HG03196 (cell line): ENCODE measurements around the gene PAFAH1B1.
"Not testable (repeated sequence)": the region's sequence is repeated elsewhere in the genome, so short reads cannot be mapped to it uniquely, and the experiment has no call there.

ENCODE experiments used
- ATAC-seq: cut with Tn5 transposase; IDR thresholded peaks from one replicate; pipeline ENCODE4 v1.9.1; 2021; ENCODE audit not compliant: unreplicated experiment

PAFAH1B1 gene

DNA sequence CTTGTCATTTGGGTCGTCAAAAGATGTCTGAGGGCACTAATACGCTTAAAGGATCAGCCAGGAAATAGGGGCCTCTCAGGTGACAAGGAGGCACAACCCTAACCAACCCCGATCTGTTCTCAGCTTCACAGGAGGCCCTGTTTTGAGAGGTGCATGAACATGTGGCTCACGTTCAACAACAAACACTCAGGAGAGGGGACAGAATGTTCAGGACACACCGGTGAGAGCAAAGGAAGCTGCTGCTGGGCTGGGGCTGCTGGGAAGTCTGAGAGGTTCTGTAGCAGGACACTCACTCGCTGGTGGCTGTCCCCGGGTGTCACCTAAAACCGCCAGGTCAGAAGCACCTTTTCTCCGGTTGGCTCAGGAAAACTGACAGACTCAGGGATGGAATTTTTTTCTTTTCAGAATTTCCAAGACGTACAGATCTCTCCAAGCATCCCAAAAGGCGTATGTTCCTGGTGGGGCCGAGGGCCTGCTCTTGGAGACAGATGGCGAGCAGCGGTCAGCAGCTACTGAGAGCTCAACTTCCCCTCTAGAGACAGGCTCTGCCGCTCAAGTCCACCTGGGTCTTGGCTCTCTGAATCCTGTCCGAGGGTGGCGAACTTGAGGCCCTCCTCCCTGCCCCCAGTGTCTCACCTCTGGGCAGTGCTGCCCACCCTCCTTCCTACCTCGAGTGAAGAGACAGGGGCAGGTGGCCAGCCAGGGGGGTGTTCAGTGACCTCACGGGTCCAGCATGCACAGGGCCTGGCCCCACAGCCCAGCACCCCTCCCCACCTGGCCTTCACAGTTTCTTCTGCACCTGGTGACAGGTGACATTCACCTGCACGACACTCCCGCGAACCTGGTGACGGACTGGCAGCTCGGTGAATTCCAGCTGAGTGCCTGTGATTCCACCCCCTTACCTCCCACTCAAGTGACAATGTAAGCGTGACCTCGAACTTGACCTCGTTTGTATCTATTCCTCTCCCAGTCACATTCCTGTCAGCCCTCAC lies 95.2 kb downstream of the PAFAH1B1 start:
- ATAC-seq = no peak

DNA sequence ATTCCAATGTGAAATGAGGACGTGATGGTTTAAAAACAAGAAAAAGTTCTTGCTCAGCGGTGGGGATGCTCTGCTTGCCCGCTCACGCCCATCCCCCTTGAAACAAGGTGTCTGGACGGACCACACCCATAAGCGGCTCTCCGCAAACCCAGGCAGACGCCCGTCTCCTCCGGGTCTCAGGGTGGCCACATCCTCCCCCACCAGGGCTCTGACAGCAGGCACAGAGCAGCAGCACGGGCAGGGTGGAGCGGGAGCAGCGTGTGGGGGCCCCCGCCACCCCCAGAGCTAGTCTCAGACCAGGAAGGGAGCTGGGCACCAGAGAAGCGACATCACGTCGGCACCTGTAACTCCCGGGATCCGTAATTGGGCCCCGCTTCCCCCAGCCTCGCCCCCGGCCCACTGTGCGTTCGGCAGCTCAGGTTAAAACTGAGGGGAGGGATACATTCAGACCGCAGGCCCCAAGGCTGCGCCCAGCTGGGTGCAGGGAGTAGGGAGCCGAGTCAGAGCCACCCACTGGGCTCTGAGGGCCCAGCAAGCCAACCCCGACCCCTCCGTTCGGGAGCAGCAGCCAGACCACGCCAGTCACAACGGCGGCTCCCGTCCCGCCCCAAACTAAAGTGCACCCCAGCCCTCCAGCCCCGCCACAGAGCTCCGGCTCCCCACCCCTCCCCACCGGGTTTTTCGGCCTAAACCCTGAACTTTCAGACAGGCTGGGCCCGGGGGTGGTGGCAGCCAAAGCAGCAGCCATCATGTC lies 96.1 kb downstream of the PAFAH1B1 start:
- ATAC-seq = no peak

DNA sequence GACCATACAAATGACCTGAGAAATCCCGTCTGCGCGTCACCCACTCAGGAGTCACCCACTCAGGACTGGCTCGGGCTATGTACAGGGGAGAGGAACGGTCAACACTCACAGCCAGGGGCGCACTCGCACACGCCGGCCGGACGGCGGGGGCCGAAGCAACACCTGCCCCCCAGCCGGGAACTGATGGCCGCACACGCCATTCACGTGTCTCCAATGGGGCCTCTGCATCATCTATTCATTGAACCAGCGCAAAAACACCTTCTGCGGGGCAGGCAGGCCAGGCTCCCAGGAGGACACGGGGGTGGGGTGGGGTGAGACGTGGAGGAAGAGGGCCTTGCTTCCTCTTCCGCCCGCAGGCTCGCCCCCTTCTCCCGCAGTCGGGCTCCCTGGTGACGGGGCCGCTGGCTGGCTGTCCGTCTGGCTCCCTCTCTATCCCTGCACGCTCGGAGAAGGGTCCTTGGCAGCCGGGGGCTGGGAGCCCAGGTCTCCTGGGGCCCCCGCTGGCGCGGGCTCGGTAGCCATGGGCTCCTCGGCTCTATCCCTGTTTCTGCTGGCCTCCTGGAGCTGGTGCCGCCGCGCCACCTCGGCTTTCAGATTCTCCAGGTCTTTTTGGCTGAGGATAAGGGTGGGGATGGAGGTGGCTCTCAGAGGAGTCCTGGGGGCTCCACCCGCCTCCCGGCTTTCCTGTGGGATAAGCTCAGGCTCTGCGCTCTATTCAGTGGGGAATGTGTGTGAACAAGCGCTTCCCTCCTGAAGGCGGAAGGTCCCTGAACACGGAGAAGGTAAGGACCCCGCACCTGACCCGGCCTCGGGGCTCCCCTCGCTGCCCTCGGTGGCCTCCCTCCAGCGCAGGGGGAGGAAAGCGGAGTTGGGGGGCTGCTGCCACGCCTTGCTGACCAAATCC lies 97.0 kb downstream of the PAFAH1B1 start:
- no peak for ATAC-seq

DNA sequence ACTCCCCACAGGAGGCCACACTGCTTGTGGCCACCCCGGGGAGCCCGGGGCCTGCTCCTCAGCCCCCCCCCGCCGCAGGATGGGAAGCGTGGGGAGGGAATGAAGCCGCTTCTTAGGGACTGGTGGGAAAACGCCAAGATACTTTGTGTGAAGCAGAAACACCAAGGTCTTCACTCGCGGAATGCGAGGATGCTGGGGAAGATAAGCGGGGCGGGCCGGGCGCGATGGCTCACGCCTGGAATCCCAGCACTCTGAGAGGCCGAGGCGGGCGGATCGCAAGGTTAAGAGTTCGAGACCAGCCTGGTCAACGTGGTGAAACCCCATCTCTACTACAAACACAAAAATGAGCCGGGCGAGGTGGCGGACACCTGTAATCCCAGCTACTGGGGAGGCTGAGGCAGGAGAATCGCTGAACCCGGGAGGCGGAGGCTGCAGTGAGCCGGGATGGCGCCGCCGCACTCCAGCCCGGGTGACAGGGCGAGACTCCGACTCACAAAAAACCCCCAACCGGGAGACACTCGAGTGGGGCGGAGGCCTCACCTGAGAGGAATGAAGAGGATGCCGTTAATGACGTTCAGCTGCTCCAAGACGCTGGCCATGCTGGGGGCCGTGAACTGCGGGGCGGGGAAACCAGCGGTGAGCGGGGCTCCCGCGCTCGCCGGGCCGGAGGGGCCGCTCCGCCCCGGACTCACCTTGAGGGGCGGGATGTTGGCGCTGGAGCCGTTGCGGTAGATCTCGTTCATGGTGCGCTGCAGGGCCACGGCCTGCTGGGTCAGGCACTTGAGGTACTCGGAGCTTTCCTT lies 97.8 kb downstream of the PAFAH1B1 start:
- ATAC-seq = no peak

DNA sequence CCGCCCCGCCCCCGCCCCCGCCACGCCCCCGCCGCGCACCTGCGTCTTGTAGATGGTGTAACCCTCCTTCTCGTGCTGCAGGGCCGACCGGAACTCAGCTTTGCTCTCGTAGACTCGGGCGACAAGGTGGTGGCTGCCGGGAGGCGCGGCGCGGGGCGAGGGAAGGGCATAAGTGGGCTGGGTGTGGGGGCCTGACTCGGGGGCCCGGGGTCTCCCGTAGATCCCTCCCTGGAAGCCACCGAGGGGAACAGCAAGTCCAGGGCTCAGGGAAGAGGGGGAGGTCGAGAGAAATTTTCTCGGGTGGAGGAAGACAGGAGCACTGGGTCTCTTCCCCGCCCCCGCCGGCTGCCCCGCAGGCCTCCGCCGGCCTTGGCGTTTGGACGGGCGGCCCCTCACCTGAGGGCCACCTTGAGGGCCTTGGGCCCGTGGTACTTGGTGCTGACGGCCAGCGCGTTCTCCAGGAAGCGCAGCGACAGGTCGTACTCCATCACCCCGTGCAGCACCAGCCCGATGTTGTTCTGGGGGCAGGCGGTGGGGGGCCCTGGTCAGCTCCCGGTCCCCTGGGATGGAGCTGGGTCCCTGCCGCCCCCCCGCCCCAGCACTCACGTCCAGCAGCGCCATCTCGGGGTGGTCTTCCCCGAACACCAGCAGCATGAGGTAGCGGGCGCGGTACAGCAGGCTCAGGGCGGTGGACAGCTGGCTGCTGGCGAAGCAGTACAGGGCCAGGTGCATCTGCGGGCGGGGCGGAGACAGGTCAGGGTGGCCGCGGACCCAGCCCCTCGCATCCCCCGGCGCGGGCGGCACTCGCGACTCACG lies 98.7 kb downstream of the PAFAH1B1 start:
- ATAC-seq = no peak

DNA sequence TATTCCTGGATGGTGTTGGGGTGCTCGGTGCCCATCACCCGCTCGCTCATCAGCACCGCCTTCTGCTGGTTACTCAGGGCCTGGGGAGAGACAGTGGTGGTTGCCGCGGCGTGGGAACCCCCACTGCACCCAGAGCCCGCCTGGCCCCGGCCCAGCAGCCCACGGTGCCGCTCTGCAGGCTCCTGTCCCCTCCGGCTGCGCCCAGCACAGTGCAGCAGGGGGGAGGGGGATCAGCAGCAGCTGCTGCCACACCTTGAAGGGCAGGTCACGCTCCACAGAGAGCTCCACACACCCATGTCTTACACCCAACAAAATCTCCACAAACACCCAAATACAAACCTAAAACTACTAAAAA lies 99.3 kb downstream of the PAFAH1B1 start:
- ATAC-seq = no peak

DNA sequence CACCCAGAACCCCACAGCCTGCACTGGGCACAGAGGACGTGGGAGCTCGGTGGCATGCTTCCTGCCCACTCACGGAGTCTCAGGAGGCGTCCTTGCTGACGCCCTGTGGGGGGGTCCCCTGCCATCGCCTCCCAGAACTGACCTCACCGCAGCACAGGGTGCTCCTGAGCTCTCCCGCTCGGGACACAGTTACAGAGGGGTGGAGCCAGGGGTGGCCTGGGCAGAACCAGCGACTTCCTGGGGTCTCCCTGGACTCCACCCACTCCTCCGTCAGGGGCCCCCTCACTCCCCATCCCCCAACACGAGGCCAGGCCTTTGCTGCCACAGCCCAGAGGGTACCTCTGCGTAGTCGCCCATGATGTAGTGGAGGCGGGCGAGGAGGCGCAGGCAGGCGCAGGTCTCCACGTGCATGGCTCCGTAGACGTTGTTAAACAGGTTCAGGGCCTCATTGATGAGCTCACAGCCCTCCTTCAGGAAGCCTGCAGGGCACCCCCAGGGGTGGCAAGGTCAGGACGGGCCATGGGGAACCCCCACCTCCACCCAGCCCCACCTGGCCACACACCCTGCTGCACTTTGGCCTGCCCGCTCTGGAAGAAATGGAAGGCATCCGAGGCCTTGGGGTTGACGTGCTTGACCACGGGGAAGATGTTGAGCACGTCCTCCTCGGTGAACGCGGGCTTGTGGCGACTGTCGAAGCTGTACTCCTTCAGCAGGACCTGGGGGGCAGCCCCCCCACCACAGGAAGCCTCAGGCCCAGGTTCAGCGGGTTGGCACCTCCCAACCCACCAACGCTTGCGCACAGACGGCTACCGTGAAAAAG lies 100.3 kb downstream of the PAFAH1B1 start:
- ATAC-seq = no peak

DNA sequence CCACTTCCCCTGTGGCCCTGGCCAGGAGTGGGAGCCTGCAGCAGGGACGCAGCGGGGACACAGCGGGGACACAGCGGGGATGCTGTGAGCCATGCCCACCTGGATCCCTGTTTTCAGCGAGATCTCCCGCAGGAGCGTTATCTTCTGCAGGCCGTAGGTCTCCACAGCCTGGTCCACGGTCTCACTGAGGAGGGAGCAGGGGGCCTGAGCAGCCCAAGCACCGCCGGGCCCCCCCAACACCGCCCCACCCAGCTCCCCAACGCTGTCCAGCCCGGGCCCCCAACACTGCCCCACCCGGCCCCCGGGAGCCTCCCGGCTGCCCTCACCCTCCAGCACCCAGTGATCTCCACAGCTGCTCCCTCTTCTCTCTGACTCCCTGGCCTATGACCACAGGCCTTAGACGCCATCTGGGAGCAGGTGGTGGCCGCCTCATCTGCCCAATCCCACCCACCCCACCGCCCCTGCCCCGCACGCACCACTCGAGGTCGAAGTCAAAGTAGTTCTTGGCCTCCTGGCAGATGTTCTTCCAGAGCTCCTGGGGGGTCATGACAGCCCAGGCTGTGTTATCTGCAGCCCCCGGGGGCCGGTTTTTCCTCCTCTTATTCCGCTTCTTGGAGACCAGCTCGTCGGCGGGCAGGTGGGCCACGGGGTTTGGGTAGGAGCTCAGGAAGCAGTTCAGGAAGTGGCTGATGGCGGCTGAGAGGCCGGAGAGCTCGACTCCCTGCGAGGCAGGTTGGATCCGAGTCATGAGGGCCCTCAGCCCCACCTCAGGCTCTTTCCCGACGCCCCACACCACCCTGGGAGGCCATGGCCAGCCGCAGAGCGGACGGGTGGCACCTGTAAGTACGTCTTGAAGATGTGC lies 101.2 kb downstream of the PAFAH1B1 start:
- no peak for ATAC-seq

DNA sequence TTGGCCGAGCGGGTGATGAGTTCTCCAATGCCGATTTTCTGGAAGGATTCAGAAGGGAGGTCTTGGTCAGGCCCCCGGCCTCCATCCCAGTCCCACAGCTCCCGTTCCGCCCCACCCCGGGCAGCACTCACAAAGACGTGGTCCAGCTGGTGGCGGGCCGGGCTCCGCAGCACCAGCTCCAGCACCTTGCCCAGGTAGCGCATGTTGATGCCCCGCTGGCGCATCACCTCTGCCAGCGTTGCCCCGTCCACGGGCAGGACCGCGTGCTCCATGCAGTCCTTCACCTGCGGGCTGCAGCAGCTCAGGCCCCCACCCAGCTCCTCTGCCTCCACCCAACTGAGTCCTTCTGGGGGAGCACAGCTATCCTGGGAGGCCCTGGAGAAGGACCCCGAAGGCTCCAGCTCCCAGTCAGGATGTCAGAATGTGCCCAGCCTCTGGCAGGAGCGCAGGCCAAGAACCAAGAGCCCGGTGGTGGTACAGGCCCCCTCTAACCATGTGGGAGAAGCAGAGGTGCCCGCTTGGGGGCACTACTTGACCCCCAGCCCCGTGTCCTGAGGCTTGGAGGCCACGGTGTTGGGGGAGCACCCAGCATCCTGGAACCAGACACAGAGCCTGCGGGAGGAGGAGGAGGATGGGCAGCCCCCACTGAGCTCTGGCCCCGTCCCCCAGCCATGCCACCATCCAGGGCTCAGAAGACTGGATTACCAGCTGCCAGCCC lies 101.9 kb downstream of the PAFAH1B1 start:
- no peak for ATAC-seq

DNA sequence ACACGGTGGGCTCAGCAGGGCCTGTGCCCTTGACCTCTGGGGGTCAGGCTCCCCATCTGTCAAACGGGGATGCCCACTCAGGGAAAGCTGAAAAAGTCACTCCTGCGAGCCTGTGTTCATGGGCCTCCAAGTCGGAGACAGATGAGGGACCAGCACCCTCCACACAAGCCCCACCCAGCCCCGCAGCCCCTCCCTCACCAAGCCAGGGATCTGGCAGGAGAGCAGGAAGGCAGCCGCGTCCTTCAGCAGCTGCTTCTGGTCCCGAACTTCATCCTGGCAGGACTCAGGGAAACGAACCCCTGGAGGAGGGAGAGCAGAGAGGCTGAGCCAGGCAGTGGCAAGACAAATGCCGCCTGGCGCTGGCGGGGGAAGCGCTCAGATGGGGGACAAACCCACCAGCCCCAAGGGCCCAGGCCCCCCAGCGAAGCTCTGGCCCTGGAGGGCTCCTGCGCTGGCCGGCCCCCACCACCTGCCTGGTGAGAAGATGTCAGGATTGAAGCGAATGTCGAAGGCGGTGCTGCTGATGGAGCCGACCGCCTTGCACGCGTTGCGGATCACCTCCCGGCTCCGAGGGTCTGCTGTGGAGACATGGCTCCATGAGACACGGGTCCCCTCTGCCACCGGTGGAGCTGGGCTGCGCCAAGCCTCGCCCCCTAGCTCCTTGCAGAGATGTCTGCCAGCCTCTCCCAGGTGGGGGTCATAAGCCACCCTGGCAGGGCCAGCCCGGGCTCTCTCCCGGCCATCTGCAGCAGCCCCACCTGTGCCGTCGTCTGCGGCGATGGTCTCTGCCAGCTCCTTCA lies 102.7 kb downstream of the PAFAH1B1 start:
- ATAC-seq = no peak

DNA sequence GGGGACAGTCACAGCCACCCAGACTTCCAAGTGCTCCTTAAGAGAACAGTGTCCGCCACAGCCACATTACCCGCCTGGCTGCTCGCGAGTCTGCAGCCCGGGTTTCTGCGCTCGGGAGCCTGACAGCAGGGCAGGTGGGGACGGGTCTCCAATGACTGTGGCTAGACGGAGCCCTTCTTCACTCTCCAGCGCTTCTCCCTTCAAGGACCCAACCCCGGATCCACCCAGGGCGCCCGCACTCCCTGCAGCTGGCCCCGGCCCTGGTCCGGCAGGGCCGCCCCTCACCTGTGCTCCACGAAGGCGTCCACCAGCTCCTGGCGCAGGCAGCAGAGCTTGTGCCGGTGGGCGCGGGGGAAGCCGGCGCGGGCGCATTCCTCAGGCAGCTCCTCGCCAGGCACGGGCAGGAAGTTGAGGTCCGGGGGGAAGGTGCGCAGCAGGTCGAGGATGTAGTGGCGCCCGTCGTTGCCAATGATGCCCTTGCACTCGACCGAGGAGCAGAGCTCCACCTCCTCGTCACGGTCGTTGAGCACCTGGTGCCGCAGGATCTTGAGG lies 104.2 kb downstream of the PAFAH1B1 start:
- ATAC-seq = no peak

DNA sequence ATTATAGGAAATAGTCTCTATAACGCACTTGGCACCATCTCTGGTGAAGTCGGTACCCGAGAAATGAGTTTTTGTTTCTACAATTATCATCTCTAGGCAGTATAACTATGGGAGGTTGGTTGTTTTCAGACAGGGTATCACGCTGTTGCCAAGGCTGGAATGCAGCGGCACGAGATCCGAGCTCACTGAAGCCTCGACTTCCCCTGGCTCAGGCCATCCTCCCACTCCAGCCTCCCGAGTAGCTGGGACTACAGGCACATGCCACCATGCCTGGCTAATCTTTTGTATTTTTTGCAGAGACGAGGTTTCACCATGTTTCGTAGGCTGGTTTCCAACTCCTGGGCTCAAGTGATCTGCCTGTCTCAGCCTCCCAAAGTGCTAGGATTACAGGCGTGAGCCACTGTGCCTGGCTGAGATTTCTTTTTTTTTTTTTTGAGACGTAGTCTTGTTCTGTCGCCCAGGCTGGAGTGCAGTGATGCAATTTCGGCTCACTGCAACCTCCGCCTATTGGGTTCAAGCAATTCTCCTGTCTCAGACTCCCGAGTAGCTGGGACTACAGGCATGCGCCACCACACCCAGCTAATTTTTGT lies 105.9 kb downstream of the PAFAH1B1 start:
- ATAC-seq = not testable (repeated sequence)

DNA sequence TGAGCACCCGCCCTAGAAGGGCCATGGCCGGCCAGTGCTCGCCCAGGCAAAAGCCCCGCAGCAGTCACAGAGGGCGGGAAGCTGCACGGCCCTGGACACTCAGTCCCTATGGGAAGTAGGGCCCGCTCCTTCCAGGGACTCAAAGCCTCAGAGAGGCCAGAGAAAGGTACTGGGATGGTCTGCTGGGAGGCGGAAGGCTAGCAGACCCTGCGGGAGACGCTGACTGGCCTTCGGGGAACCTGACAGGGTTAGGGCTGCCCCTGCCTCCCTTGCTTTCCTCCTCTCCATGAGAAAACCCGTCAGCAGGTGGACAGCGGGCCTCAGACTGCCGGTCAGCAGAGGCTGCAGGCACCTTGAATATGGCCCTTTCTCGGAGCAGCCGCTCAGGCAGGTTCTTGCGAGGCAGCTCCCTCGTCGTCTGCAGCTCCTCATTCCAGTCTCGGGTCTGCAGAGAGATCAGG lies 106.6 kb downstream of the PAFAH1B1 start:
- ATAC-seq = no peak

DNA sequence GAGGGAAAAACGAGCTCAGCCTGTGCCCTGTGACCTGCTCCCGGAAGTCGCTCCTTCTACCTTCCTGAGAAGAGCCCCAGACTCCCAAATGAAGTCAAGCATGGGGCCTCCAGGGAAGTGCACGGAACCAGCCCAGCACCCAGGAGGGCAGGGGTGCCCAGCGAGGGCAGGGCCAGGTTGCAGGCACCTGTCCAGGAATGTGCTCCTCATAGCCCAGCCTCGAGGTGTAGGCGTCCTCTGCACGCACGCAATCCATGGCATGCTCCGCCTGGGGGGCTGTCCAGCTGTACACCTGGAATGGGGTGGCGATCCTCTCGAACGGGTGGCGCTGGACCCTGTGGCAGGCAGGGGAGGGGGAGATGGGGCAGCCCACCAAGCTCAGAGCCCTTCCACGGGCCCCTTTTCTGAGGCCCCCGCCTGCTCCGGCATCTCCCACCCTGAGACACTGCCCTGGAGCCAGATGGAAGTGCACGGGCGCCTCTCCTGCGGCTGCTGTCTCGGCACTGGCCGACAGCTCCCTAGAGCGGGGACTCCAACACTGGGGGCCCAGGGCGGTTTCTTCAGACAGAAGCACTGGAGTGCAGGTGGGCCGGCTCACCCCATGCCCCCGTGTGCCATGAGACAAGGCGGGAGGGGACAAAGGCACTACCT lies 107.2 kb downstream of the PAFAH1B1 start:
- ATAC-seq = no peak
